Activated CD8-positive, alpha-beta memory T cell treated with anti-CD3 and anti-CD28 coated beads, Interleukin-2, amount 50 U/mL, for 4 hours (primary cell): ENCODE data around the gene EPHB6.

Experiments
- DNase-seq: peaks from one replicate; pipeline ENCODE4 v3.0.0-alpha.2; 2020

Gene EPHB6

GRCh38 chr7:142881586-142882337 is 26.9 kb downstream of the EPHB6 start:
- no peak for DNase-seq

GRCh38 chr7:142882338-142882678 is 27.4 kb downstream of the EPHB6 start:
- no peak for DNase-seq

GRCh38 chr7:142883145-142883544 is 28.3 kb downstream of the EPHB6 start:
- DNase-seq = no peak

- DNase-seq = no peak
These were observed 28.9 kb downstream of the EPHB6 start for GRCh38 chr7:142883571-142884285.

GRCh38 chr7:142884286-142884640 is 29.4 kb downstream of the EPHB6 start:
- no peak for DNase-seq

- DNase-seq = no peak
These were observed 30.7 kb downstream of the EPHB6 start, which contains the start of gene TRPV6 for GRCh38 chr7:142885311-142886230. Gene TRPV6 (minus strand): TSS chr7:142885745.

GRCh38 chr7:142886866-142887265 is 32.0 kb downstream of the EPHB6 start:
- no peak for DNase-seq

GRCh38 chr7:142887282-142888015 is 32.6 kb downstream of the EPHB6 start:
- no peak for DNase-seq

- DNase-seq = no peak
These were observed 34.9 kb downstream of the EPHB6 start for GRCh38 chr7:142889816-142890215.

GRCh38 chr7:142890874-142891485 is 36.1 kb downstream of the EPHB6 start:
- DNase-seq = no peak

GRCh38 chr7:142891490-142892082 is 36.7 kb downstream of the EPHB6 start:
- DNase-seq = no peak

GRCh38 chr7:142892951-142893350 is 38.1 kb downstream of the EPHB6 start:
- no peak for DNase-seq

- no peak for DNase-seq
These were observed 39.5 kb downstream of the EPHB6 start for GRCh38 chr7:142894112-142894984.

- DNase-seq = no peak
These were observed 40.2 kb downstream of the EPHB6 start for GRCh38 chr7:142894985-142895593.

GRCh38 chr7:142896151-142896550 is 41.3 kb downstream of the EPHB6 start:
- DNase-seq = no peak

GRCh38 chr7:142896741-142897379 is 42.0 kb downstream of the EPHB6 start:
- DNase-seq = no peak

- DNase-seq = no peak
These were observed 42.8 kb downstream of the EPHB6 start for GRCh38 chr7:142897691-142898090.

- DNase-seq = no peak
These were observed 43.7 kb downstream of the EPHB6 start for GRCh38 chr7:142898377-142899170.

GRCh38 chr7:142899661-142900060 is 44.8 kb downstream of the EPHB6 start:
- DNase-seq = no peak
